H9 (cell line): ENCODE measurements around the gene OMG. TPM values are rescaled to one million over a fixed set of nuclear protein-coding genes. Genes with fewer than 3 reads are reported as not detected.

Experiments
- DNase-seq: peaks from one replicate; pipeline ENCODE4 v3.0.0-alpha.2; 2017
- H2AFZ ChIP-seq: one replicate; pipeline ENCODE4 v1.6.1; 2013; ENCODE audit warnings: mild to moderate bottlenecking, low read length, control low read depth, moderate library complexity
- H2AK5ac ChIP-seq: 2 replicates; pipeline ENCODE4 v1.6.1; 2013; ENCODE audit warnings: low read length, control low read depth, mixed read lengths; ENCODE audit not compliant: insufficient read length
- H2BK120ac ChIP-seq: one replicate; pipeline ENCODE4 v1.6.1; 2013; ENCODE audit warnings: low read depth, mild to moderate bottlenecking, low read length, control low read depth, inconsistent platforms; ENCODE audit not compliant: poor library complexity, severe bottlenecking
- H2BK12ac ChIP-seq: 2 replicates; pipeline ENCODE4 v1.6.1; 2013; ENCODE audit warnings: low read length, control low read depth, mixed read lengths, low read depth; ENCODE audit not compliant: insufficient read length
- H2BK15ac ChIP-seq: 2 replicates; pipeline ENCODE4 v1.6.1; 2013; ENCODE audit warnings: low read depth, low read length, control low read depth
- H2BK20ac ChIP-seq: one replicate; pipeline ENCODE4 v1.6.1; 2013; ENCODE audit warnings: low read depth, mild to moderate bottlenecking, low read length, control low read depth, inconsistent platforms; ENCODE audit not compliant: poor library complexity, severe bottlenecking
- H2BK5ac ChIP-seq: 2 replicates; pipeline ENCODE4 v1.6.1; 2013; ENCODE audit warnings: low read length, control low read depth, mixed read lengths; ENCODE audit not compliant: insufficient read length
- H3K14ac ChIP-seq: 2 replicates; pipeline ENCODE4 v1.6.1; 2013; ENCODE audit warnings: low read length, control low read depth; ENCODE audit not compliant: insufficient read depth
- H3K18ac ChIP-seq: 2 replicates; pipeline ENCODE4 v1.6.1; 2013; ENCODE audit warnings: low read depth, mild to moderate bottlenecking, mixed read lengths, low read length, control low read depth; ENCODE audit not compliant: insufficient read length
- H3K23ac ChIP-seq: 2 replicates; pipeline ENCODE4 v1.6.1; 2013; ENCODE audit warnings: low read length, control low read depth, mixed read lengths, low read depth; ENCODE audit not compliant: insufficient read length
- H3K23me2 ChIP-seq: 2 replicates; pipeline ENCODE4 v1.6.1; 2013; ENCODE audit warnings: low read depth, mild to moderate bottlenecking, mixed read lengths, low read length, control low read depth; ENCODE audit not compliant: insufficient read length, poor library complexity, severe bottlenecking
- H3K27ac ChIP-seq: 2 replicates; pipeline ENCODE4 v1.5.1; 2013; ENCODE audit warnings: low read length, control low read depth, mixed read lengths, low read depth; ENCODE audit not compliant: insufficient read length
- H3K27me3 ChIP-seq: 2 replicates; pipeline ENCODE4 v1.6.1; 2013; ENCODE audit warnings: low read length, control low read depth, inconsistent platforms; ENCODE audit not compliant: insufficient read depth
- H3K4ac ChIP-seq: 2 replicates; pipeline ENCODE4 v1.6.1; 2013; ENCODE audit warnings: low read depth, mild to moderate bottlenecking, control low read depth, inconsistent platforms, low read length, moderate library complexity
- H3K4me1 ChIP-seq: 2 replicates; pipeline ENCODE4 v1.6.1; 2013; ENCODE audit warnings: low read length, control low read depth, inconsistent platforms; ENCODE audit not compliant: insufficient read depth
- H3K4me2 ChIP-seq: 2 replicates; pipeline ENCODE4 v1.6.1; 2013; ENCODE audit warnings: low read length, control low read depth, mixed read lengths; ENCODE audit not compliant: insufficient read length, insufficient read depth
- H3K56ac ChIP-seq: 2 replicates; pipeline ENCODE4 v1.6.1; 2013; ENCODE audit warnings: low read depth, mild to moderate bottlenecking, mixed read lengths, low read length, control low read depth; ENCODE audit not compliant: insufficient read length
- H3K79me1 ChIP-seq: 2 replicates; pipeline ENCODE4 v1.6.1; 2013; ENCODE audit warnings: low read depth, mild to moderate bottlenecking, moderate library complexity, low read length, control low read depth, inconsistent platforms; ENCODE audit not compliant: insufficient read depth, poor library complexity, severe bottlenecking
- H3K79me2 ChIP-seq: 2 replicates; pipeline ENCODE4 v1.6.1; 2013; ENCODE audit warnings: low read length, control low read depth, inconsistent platforms; ENCODE audit not compliant: insufficient read depth
- H3K9ac ChIP-seq: 2 replicates; pipeline ENCODE4 v1.6.1; 2013; ENCODE audit warnings: low read length, control low read depth, mixed read lengths; ENCODE audit not compliant: insufficient read length; ENCODE audit errors: extremely low read depth
- H3K9me3 ChIP-seq: one replicate; pipeline ENCODE4 v1.6.1; 2013; ENCODE audit warnings: low read depth, low read length, inconsistent platforms; ENCODE audit not compliant: control insufficient read depth
- H3T11ph ChIP-seq: one replicate; pipeline ENCODE4 v1.6.1; 2013; ENCODE audit warnings: mild to moderate bottlenecking, low read length, control low read depth, inconsistent platforms
- H4K20me1 ChIP-seq: one replicate; pipeline ENCODE4 v1.6.1; 2013; ENCODE audit not compliant: control insufficient read depth, insufficient read length, insufficient read depth
- H4K5ac ChIP-seq: 2 replicates; pipeline ENCODE4 v1.6.1; 2013; ENCODE audit warnings: low read depth, mild to moderate bottlenecking, mixed read lengths, low read length, control low read depth; ENCODE audit not compliant: insufficient read length
- H4K8ac ChIP-seq: replicated peaks from 2 replicates; pipeline ENCODE4 v1.6.1; 2013; ENCODE audit warnings: low read length, control low read depth, mixed read lengths, low read depth; ENCODE audit not compliant: insufficient read length
- H4K91ac ChIP-seq: 2 replicates; pipeline ENCODE4 v1.6.1; 2013; ENCODE audit warnings: low read depth, mild to moderate bottlenecking, moderate library complexity, mixed read lengths, low read length, control low read depth; ENCODE audit not compliant: insufficient read length
- H3K27ac Mint-ChIP-seq, 3 experiments: 2 replicates in 2 of 3; 3 replicates in 1 of 3; pipeline ENCODE4 v1.8.0; 2020 to 2021; ENCODE audit warnings: mixed read lengths in 3 of 3, mild to moderate bottlenecking in 1 of 3, moderate library complexity in 1 of 3
- H3K27me3 Mint-ChIP-seq: 2 replicates; pipeline ENCODE4 v1.8.0; 2021; ENCODE audit warnings: low read depth, mild to moderate bottlenecking, moderate library complexity, mixed read lengths
- H3K36me3 Mint-ChIP-seq, 3 experiments: 2 replicates in 2 of 3; 3 replicates in 1 of 3; pipeline ENCODE4 v1.8.0; 2020 to 2021; ENCODE audit warnings: low read depth in 3 of 3, mixed read lengths in 3 of 3; ENCODE audit not compliant: insufficient read depth in 1 of 3
- H3K4me1 Mint-ChIP-seq, 2 experiments: 2 replicates each; pipeline ENCODE4 v1.8.0; 2020; ENCODE audit warnings: mixed read lengths in 2 of 2
- H3K4me3 Mint-ChIP-seq, 2 experiments: 2 replicates in 1 of 2; 3 replicates in 1 of 2; pipeline ENCODE4 v1.8.0; 2020 to 2021; ENCODE audit warnings: mild to moderate bottlenecking in 2 of 2, mixed read lengths in 2 of 2, moderate library complexity in 1 of 2
- H3K9me3 Mint-ChIP-seq, 2 experiments: 2 replicates in 1 of 2; 3 replicates in 1 of 2; pipeline ENCODE4 v1.8.0; 2020; ENCODE audit warnings: mild to moderate bottlenecking in 2 of 2, mixed read lengths in 2 of 2, moderate library complexity in 1 of 2
- CTCF ChIP-seq: fragments of 200-600 bp; sonication (generic); conservative IDR thresholded peaks from 3 replicates; pipeline ENCODE4 v1.8.0; 2021; ENCODE audit warnings: antibody characterized with exemption, mild to moderate bottlenecking
- whole genome bisulfite sequencing: extraction: QIAGEN DNeasy Blood & Tissue Kit; methylation state at CpG from one replicate; pipeline ENCODE4 v1.1.7; 2013; ENCODE audit warnings: missing lambda C conversion rate, low lambda C conversion rate, mixed read lengths; ENCODE audit not compliant: insufficient read length; ENCODE audit errors: extremely low coverage; 5-methylcytosine and 5-hydroxymethylcytosine counted together
- total RNA-seq: library from RNA; stranded (reverse); gene quantifications from 2 replicates; pipeline ENCODE4 v1.2.1, GENCODE V29; 2021

Gene OMG
- total RNA-seq, 1 experiment from 2014 or later: not detected

DNA sequence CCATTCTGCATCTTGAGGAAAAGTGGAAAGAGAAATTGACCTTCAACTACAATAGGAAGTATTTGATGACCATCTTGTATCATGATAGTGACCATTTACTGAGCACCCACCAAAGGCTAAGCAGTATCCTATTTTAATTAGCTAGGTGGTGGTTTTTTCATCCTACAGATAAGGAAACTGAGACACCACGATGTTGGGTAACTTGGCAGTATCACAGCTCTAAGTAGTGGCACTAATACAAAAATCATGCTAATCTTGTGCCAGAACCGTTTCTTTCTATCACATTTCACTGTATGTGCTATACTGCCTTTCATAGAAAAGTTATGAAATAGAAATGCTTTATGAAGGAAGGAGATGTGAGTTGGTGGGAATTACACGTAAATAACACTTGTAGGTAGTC is 14.5 kb upstream of the OMG start:
- no peak for TF ChIP-seq CTCF
- no peak overlapping the region for H3K14ac ChIP-seq
- H3K27me3 ChIP-seq: no peaks in the 10 kb centered on the region
- Mint-ChIP-seq H3K9me3 (no peaks in the 10 kb centered on the region), H3K4me3 (no peak overlapping the region), H3K36me3 (no peaks in the 10 kb centered on the region), H3K27me3 (no peaks in the 10 kb centered on the region), H3K4me1 (peaks cover 3 to 9% of the 10 kb centered on the region in 2 experiments), H3K27ac (no peak overlapping the region)
- H4K20me1 ChIP-seq: no peaks in the 10 kb centered on the region
- H2AFZ ChIP-seq: no peak overlapping the region
- no peak overlapping the region for H3K4ac ChIP-seq
- no peak overlapping the region for H2BK5ac ChIP-seq
- no peak overlapping the region for H3K4me2 ChIP-seq
- no peak overlapping the region for H3K23ac ChIP-seq
- no peak overlapping the region for H3K9ac ChIP-seq
- no peak overlapping the region for H3K18ac ChIP-seq
- no peak overlapping the region for H4K8ac ChIP-seq
- H2AK5ac ChIP-seq: no peak overlapping the region
- H3K4me1 ChIP-seq: no peaks in the 10 kb centered on the region
- DNase-seq: no peak
- no peak overlapping the region for H2BK12ac ChIP-seq
- no peak overlapping the region for H4K5ac ChIP-seq
- H4K91ac ChIP-seq: no peak overlapping the region
- no peaks in the 10 kb centered on the region for H3K79me2 ChIP-seq
- no peak overlapping the region for H3K27ac ChIP-seq
- H3K9me3 ChIP-seq: no peaks in the 10 kb centered on the region
- H3T11ph ChIP-seq: no peak overlapping the region
- H2BK120ac ChIP-seq: no peak overlapping the region
- H2BK15ac ChIP-seq: no peak overlapping the region
- H2BK20ac ChIP-seq: no peak overlapping the region
- H3K23me2 ChIP-seq: no peaks in the 10 kb centered on the region
- 100% methylated on average over 1 of the region's 3 CpGs for WGBS
- H3K79me1 ChIP-seq: no peaks in the 10 kb centered on the region
- H3K56ac ChIP-seq: no peak overlapping the region
